HepG2 (cell line): Measurements from ENCODE around the gene CD99L2. TPM values are rescaled to one million over a fixed set of nuclear protein-coding genes. Genes with fewer than 3 reads are reported as not detected.

Source experiments
- ARNTL ChIP-seq: sonication (generic); formaldehyde crosslinking; IDR thresholded peaks from 2 replicates; pipeline ENCODE4 v1.4.0; 2020; ENCODE audit warnings: mild to moderate bottlenecking, missing genetic modification reagents
- BRD4 ChIP-seq: sonication (generic); formaldehyde crosslinking; IDR thresholded peaks from 2 replicates; pipeline ENCODE4 v1.4.0; 2020; ENCODE audit warnings: missing genetic modification reagents
- DDIT3 ChIP-seq: sonication (generic); formaldehyde crosslinking; IDR thresholded peaks from 2 replicates; pipeline ENCODE4 v1.4.0; 2020; ENCODE audit warnings: mild to moderate bottlenecking, missing genetic modification reagents
- GABPA ChIP-seq, 2 experiments: IDR thresholded peaks; 2 replicates each; pipeline ENCODE4 v1.6.1; 2011 to 2016; ENCODE audit warnings: low read depth in 2 of 2, low read length in 1 of 2, missing biosample characterization in 1 of 2, missing genetic modification characterization in 1 of 2
- HOXA7 ChIP-seq: sonication (generic); formaldehyde crosslinking; IDR thresholded peaks from 2 replicates; pipeline ENCODE4 v1.8.1; 2022; ENCODE audit warnings: mild to moderate bottlenecking, missing genetic modification reagents, moderate library complexity
- NFE2 ChIP-seq: sonication (generic); formaldehyde crosslinking; IDR thresholded peaks from 2 replicates; pipeline ENCODE4 v1.4.0; 2020; ENCODE audit warnings: missing genetic modification reagents
- PRPF4 ChIP-seq: fragments of 200-400 bp; formaldehyde crosslinking; IDR thresholded peaks from 2 replicates; pipeline ENCODE4 v1.6.1; 2016; ENCODE audit warnings: low read length, low read depth; ENCODE audit not compliant: poor library complexity, severe bottlenecking
- RFXANK ChIP-seq: IDR thresholded peaks from 2 replicates; pipeline ENCODE4 v1.6.1; 2016
- USF2 ChIP-seq, 2 experiments: sonication (generic) in 1 of 2; formaldehyde crosslinking in 1 of 2; IDR thresholded peaks; 2 replicates each; pipeline versions ENCODE4 v1.5.1 to v1.6.1; 2011 to 2020; ENCODE audit warnings: borderline replicate concordance in 1 of 2, low read depth in 1 of 2, low read length in 1 of 2, mild to moderate bottlenecking in 1 of 2, missing genetic modification reagents in 1 of 2, moderate library complexity in 1 of 2
- ZBTB26 ChIP-seq: IDR thresholded peaks from 2 replicates; pipeline ENCODE4 v1.6.1; 2016; ENCODE audit warnings: missing compliant biosample characterization, missing genetic modification reagents, borderline replicate concordance
- ZNF609 ChIP-seq: sonication (generic); formaldehyde crosslinking; IDR thresholded peaks from 2 replicates; pipeline ENCODE4 v1.4.0; 2020; ENCODE audit warnings: mild to moderate bottlenecking, missing genetic modification reagents, borderline replicate concordance
- ZNF646 ChIP-seq: sonication (generic); formaldehyde crosslinking; IDR thresholded peaks from 2 replicates; pipeline ENCODE4 v1.9.0; 2021; ENCODE audit warnings: mild to moderate bottlenecking, missing genetic modification reagents
- polyA plus RNA-seq, 8 experiments: library from polyadenylated mRNA; depleted of rRNA in 3 of 8; stranded (reverse) in 7 of 8; unstranded in 1 of 8; fragments of >200 nt; fragmentation: Illumina TruSeq in 4 of 8; extraction: Trizol in 4 of 8; gene quantifications; 2 replicates each; pipeline versions ENCODE4 v1.2.1 to v1.2.3, GENCODE V29; 2011 to 2016; ENCODE audit warnings: low read depth in 4 of 8, missing spikeins in 1 of 8, mixed read lengths in 1 of 8; ENCODE audit not compliant: insufficient read depth in 1 of 8
- total RNA-seq, 5 experiments: library from RNA; depleted of rRNA; stranded (reverse); fragments of >200 nt; fragmentation: Illumina TruSeq; extraction: Trizol; gene quantifications; 2 replicates each; pipeline ENCODE4 v1.2.3, GENCODE V29; 2016; ENCODE audit warnings: low read depth in 1 of 5

Gene CD99L2
- total and polyA plus RNA-seq, 2 of the 13 experiments (the other 11 are each of a cell fraction or from before 2014, with no cell fraction given), result 6.9 to 7.6 TPM

- TF ChIP-seq GABPA (IDR thresholded peaks at IDR 0.05; ENCODE audit: low read depth, low read length), result no peak
- no peak for TF ChIP-seq GABPA (CRISPR knock-in tag; IDR thresholded peaks at IDR 0.05; ENCODE audit: low read depth)
- peak; percentile 62; the same call in 1 of the 2 replicates for TF ChIP-seq NFE2 (CRISPR knock-in tag)
- TF ChIP-seq ARNTL (CRISPR knock-in tag), result no peak
- no peak for TF ChIP-seq HOXA7
- no peak for TF ChIP-seq USF2 (IDR thresholded peaks at IDR 0.05; ENCODE audit: low read depth, low read length)
- no peak for TF ChIP-seq USF2 (CRISPR knock-in tag; IDR thresholded peaks at IDR 0.05; ENCODE audit: borderline replicate concordance)
- TF ChIP-seq ZNF609, result peak; percentile 97
- no peak for TF ChIP-seq PRPF4
- TF ChIP-seq ZNF646, result no peak
- TF ChIP-seq ZBTB26 (CRISPR knock-in tag), result no peak
- TF ChIP-seq DDIT3 (CRISPR knock-in tag), result no peak
- TF ChIP-seq BRD4, result no peak
- TF ChIP-seq RFXANK (CRISPR knock-in tag), result no peak
Observed at GRCh38 chrX:150848914-150849365, 49.5 kb downstream of the CD99L2 start (continued).
